Epithelial cell of prostate (primary cell): ENCODE data around the gene MEGF11.

Experiments used
- DNase-seq: peaks from one replicate; pipeline ENCODE4 v3.0.0-alpha.2; 2011; ENCODE audit warnings: low read depth, low spot score
- H3K27ac ChIP-seq: fragments of 450-650 bp; 2 replicates; pipeline ENCODE4 v1.5.1; 2017; ENCODE audit warnings: mild to moderate bottlenecking

MEGF11 gene

GRCh38 chr15:66075947-66076346 is 177.6 kb downstream of the MEGF11 start:
- DNase-seq, result no peak

GRCh38 chr15:66072616-66073361 is 180.8 kb downstream of the MEGF11 start:
- DNase-seq, result no peak
- H3K27ac ChIP-seq, result no peak overlapping the region

More at GRCh38 chr15:66075947-66076346, 177.6 kb downstream of the MEGF11 start:
- no peak overlapping the region for H3K27ac ChIP-seq

- no peak overlapping the region for H3K27ac ChIP-seq
- no peak for DNase-seq
Measured at GRCh38 chr15:66071921-66072295, 181.6 kb downstream of the MEGF11 start.

GRCh38 chr15:66071160-66071920 is 182.2 kb downstream of the MEGF11 start:
- DNase-seq, result no peak

GRCh38 chr15:66070220-66070934 is 183.2 kb downstream of the MEGF11 start:
- DNase-seq, result no peak
- no peak overlapping the region for H3K27ac ChIP-seq

More at GRCh38 chr15:66071160-66071920, 182.2 kb downstream of the MEGF11 start:
- H3K27ac ChIP-seq, result no peak overlapping the region

- H3K27ac ChIP-seq, result no peak overlapping the region
- DNase-seq, result no peak
Measured at GRCh38 chr15:66069751-66070150, 183.8 kb downstream of the MEGF11 start.

- DNase-seq, result no peak
- no peak overlapping the region for H3K27ac ChIP-seq
Measured at GRCh38 chr15:66068801-66069200, 184.7 kb downstream of the MEGF11 start.

- DNase-seq, result no peak
- no peak overlapping the region for H3K27ac ChIP-seq
Measured at GRCh38 chr15:66067687-66068086, 185.9 kb downstream of the MEGF11 start.

GRCh38 chr15:66066481-66066880 is 187.1 kb downstream of the MEGF11 start:
- DNase-seq, result no peak
- H3K27ac ChIP-seq, result no peak overlapping the region

- no peak for DNase-seq
- H3K27ac ChIP-seq, result no peak overlapping the region
Measured at GRCh38 chr15:66066005-66066404, 187.5 kb downstream of the MEGF11 start.

GRCh38 chr15:66065325-66065724 is 188.2 kb downstream of the MEGF11 start:
- DNase-seq, result no peak

GRCh38 chr15:66063147-66063546 is 190.4 kb downstream of the MEGF11 start:
- H3K27ac ChIP-seq, result no peak overlapping the region
- DNase-seq, result no peak

More at GRCh38 chr15:66065325-66065724, 188.2 kb downstream of the MEGF11 start:
- H3K27ac ChIP-seq, result no peak overlapping the region

GRCh38 chr15:66057089-66057488 is 196.5 kb downstream of the MEGF11 start:
- no peak for DNase-seq
- no peak overlapping the region for H3K27ac ChIP-seq

GRCh38 chr15:66053991-66054390 is 199.6 kb downstream of the MEGF11 start:
- DNase-seq, result no peak

GRCh38 chr15:66051833-66052232 is 201.7 kb downstream of the MEGF11 start:
- no peak overlapping the region for H3K27ac ChIP-seq
- no peak for DNase-seq

More at GRCh38 chr15:66053991-66054390, 199.6 kb downstream of the MEGF11 start:
- H3K27ac ChIP-seq, result no peak overlapping the region

- no peak for DNase-seq
- no peak overlapping the region for H3K27ac ChIP-seq
Measured at GRCh38 chr15:66050264-66050663, 203.3 kb downstream of the MEGF11 start.

- DNase-seq, result no peak
- H3K27ac ChIP-seq, result no peak overlapping the region
Measured at GRCh38 chr15:66049353-66049752, 204.2 kb downstream of the MEGF11 start.

GRCh38 chr15:66047321-66048024 is 206.1 kb downstream of the MEGF11 start:
- no peak overlapping the region for H3K27ac ChIP-seq
- no peak for DNase-seq

GRCh38 chr15:66046751-66047150 is 206.8 kb downstream of the MEGF11 start:
- H3K27ac ChIP-seq, result no peak overlapping the region
- DNase-seq, result no peak

- no peak for DNase-seq
- no peak overlapping the region for H3K27ac ChIP-seq
Measured at GRCh38 chr15:66046326-66046725, 207.2 kb downstream of the MEGF11 start.
